Stomach (tissue), 4 donors: Measurements from ENCODE around the gene LRCH4.

Experiments used
- CTCF ChIP-seq, 7 experiments: fragments of 450-650 bp in 4 of 7; fragments of 200-600 bp in 3 of 7; sonication (generic) in 3 of 7; IDR thresholded peaks; one replicate each; pipeline ENCODE4 v1.5.1; 2016 to 2019; ENCODE audit warnings: antibody characterized with exemption in 7 of 7, control low read depth in 2 of 7, mild to moderate bottlenecking in 1 of 7
- POLR2AphosphoS5 ChIP-seq, 3 donors: sonication (generic); formaldehyde crosslinking; IDR thresholded peaks; one replicate each; pipeline ENCODE4 v1.6.1; 2016; ENCODE audit warnings: antibody characterized with exemption in 3 of 3

DNA sequence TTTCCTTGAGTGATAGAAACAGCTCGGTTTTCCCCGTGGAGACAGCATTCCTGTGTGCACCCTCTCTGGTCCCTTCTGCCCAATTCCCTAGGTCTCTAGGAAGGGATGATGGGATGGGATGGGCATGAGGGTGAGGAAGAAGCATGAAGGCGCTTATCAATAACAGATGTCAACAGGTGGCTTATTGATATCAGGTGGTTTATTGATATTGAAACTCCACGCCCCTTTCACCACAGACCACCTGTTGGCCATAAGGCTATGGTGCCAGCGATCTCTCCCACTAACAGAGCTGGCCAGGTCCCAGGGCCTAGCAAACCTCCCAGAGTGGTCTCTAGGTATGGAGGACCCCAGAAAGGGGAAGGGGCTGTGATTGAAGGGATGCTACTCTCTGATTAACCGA is 34.3 kb upstream of the LRCH4 start:
- TF ChIP-seq POLR2AphosphoS5 (IDR thresholded peaks at IDR 0.05), result no peak
- no peak for TF ChIP-seq CTCF (IDR thresholded peaks at IDR 0.05)
